Measurements from ENCODE around the gene STAT4. TPM values are rescaled to one million over a fixed set of nuclear protein-coding genes. Genes with fewer than 3 reads are reported as not detected.

The STAT4 gene
- total and polyA plus RNA-seq, 11 donors = 0.32 to 21.5 (median 1.9) TPM

- DNase-seq (no peak), ATAC-seq (no peak)
- 91 to 98% (median 95%) methylated on average over 3 of the region's 3 CpGs for WGBS, 4 donors
- H3K36me3 ChIP-seq = peaks cover 0 to 57% (median 34%) of the 10 kb centered on the region in 9 donors
- H3K27me3 ChIP-seq = no peaks in the 10 kb centered on the region
- no peak for TF ChIP-seq POLR2A (IDR thresholded peaks at IDR 0.05)
- TF ChIP-seq, protein P1, sequence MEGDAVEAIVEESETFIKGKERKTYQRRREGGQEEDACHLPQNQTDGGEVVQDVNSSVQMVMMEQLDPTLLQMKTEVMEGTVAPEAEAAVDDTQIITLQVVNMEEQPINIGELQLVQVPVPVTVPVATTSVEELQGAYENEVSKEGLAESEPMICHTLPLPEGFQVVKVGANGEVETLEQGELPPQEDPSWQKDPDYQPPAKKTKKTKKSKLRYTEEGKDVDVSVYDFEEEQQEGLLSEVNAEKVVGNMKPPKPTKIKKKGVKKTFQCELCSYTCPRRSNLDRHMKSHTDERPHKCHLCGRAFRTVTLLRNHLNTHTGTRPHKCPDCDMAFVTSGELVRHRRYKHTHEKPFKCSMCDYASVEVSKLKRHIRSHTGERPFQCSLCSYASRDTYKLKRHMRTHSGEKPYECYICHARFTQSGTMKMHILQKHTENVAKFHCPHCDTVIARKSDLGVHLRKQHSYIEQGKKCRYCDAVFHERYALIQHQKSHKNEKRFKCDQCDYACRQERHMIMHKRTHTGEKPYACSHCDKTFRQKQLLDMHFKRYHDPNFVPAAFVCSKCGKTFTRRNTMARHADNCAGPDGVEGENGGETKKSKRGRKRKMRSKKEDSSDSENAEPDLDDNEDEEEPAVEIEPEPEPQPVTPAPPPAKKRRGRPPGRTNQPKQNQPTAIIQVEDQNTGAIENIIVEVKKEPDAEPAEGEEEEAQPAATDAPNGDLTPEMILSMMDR (IDR thresholded peaks at IDR 0.05) = no peak
- peak overlapping the region in 1 of 12 donors; percentile 97 for H3K27ac ChIP-seq
- peak overlapping the region in 11 of 12 donors; percentile 72 to 94 (median 82) for H3K4me3 ChIP-seq
- no peaks in the 10 kb centered on the region for H3K9me3 ChIP-seq
- intact Hi-C loops (cut with DNase I) = loop anchor here in 1 of 10 donors (5.0 kb wide), 1 partner anchor 230 kb away; no protein-coding TSS in a partner anchor
- peaks cover 0 to 72% (median 30%) of the 10 kb centered on the region in 12 donors for H3K4me1 ChIP-seq
Measured at GRCh38 chr2:191012346-191012745, 138.4 kb downstream of the STAT4 start.

DNA sequence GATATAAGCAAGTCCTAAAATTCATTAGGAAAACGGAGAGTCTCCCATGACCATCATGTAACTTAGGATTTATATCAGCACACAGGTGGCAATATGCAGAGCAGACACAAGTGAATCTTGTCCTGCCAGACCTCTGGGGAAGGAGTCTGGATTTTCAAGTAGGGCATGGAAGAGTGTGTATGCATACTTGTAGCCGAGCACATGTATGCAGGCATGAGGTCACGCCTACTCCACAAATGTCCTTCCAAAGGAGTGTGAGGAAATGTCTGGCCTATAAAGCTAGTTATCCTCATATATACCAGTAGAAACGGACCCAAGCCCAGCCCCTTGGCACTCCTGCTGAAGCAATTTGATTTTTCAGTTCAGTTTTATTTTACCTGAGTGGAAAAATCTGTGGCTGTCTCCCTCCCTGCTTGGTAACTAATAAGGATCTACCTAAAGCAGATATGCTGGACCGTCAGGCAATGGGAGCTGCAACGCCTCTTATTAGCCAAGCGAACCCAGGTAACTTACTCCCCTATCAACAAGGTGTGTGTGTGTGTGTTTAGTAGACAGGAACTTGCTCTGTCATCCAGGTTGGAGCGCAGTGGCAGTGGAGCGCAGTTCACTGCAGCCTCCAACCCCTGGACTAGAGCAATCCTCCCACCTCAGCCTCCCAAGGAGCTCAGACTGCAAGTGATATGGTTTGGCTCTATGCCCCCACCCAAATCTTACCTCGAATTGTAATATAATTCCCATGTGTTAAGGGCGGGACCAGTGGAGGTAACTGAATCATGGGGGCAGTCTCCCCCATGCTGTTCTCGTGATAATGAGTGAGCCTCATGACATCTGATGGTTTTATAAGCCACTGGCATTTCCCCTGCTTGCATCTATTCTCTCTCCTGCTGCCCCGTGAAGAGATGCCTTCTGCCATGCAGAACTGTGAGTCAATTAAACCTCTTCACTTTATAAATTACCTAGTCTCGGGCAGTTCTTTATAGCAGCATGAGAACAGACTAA is 139.6 kb downstream of the STAT4 start:
- TF ChIP-seq, protein P1 (IDR thresholded peaks at IDR 0.05) = no peak
- TF ChIP-seq POLR2A (IDR thresholded peaks at IDR 0.05) = no peak
- DNase-seq = no peak
- no peak for ATAC-seq
- Histone ChIP-seq H3K4me1 (peaks cover 0 to 84% (median 30%) of the 10 kb centered on the region in 12 donors), H3K27me3 (no peaks in the 10 kb centered on the region), H3K27ac (peak overlapping the region in 1 of 12 donors; percentile 97), H3K9me3 (no peaks in the 10 kb centered on the region), H3K4me3 (peak overlapping the region in 5 of 12 donors; percentile 3 to 94 (median 81)), H3K36me3 (peaks cover 0 to 69% (median 46%) of the 10 kb centered on the region in 9 donors)
- 83 to 86% (median 84%) methylated on average over 14 of the region's 14 CpGs for WGBS, 4 donors
- intact Hi-C loops (cut with DNase I) = loop anchor here in 1 of 10 donors (5.0 kb wide), 1 partner anchor 229 kb away; no protein-coding TSS in a partner anchor

DNA sequence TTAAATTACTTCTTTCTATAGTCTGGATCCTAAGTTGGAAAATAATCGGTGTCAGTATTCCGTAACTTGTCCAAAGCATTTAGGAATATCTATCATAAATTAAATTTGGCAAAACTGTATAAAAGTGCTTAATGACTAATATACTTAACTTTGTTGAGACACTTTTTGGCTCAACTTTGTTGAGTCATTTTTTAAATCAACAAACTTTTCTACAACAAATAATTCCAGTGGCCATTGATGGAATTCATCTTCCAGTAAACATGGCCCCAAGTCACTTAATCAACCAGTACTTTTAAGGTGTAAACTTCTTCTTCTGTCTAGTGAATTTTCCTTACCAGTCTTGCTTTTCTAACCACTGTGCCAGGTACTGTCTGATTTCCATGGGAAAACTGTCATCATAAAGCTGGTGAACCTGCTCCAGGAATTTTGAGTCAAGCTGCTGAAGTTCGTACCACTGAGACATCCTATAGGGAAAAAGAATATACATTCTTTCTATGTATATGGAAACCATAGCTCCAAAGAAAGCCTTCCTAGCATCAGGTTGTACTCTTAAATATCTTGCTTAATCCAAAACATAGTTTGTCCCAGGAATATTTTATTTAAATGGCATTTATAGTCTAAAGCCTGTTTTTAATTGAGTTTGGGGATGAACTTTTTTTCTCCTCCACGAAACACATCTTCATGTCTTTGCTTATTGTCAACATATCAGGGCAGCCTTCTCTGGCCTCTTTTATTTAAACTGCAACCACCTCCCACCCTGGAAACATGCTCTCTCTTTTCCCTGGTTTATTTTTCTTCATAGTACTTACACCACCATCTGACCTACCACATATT is 141.0 kb downstream of the STAT4 start:
- no peaks in the 10 kb centered on the region for H3K9me3 ChIP-seq
- H3K4me1 ChIP-seq = peaks cover 0 to 81% (median 28%) of the 10 kb centered on the region in 12 donors
- DNase-seq = no peak
- intact Hi-C loops (cut with DNase I) = loop anchor here in 1 of 10 donors (5.0 kb wide), 1 partner anchor 227 kb away; no protein-coding TSS in a partner anchor
- 94 to 98% (median 96%) methylated on average over 4 of the region's 4 CpGs for WGBS, 4 donors
- H3K27me3 ChIP-seq = no peaks in the 10 kb centered on the region
- H3K4me3 ChIP-seq = peak overlapping the region in 1 of 12 donors; percentile 94
- H3K27ac ChIP-seq = no peak overlapping the region
- no peak for ATAC-seq
- peaks cover 0 to 83% (median 60%) of the 10 kb centered on the region in 9 donors for H3K36me3 ChIP-seq
- no peak for TF ChIP-seq POLR2A (IDR thresholded peaks at IDR 0.05)
- TF ChIP-seq, protein P1 (IDR thresholded peaks at IDR 0.05) = no peak

Measured in heart left ventricle (tissue), 16 donors.